Spleen (tissue), 11 donors: ENCODE data around the gene THSD7A. TPM values are rescaled to one million over a fixed set of nuclear protein-coding genes. Genes with fewer than 3 reads are reported as not detected.

ENCODE experiments used
- DNase-seq: peaks from one replicate; pipeline ENCODE4 v3.0.0-alpha.2; 2020
- H3K27ac ChIP-seq, 8 donors: fragments of 200-600 bp; sonication (generic) in 7 of 8; 1 replicate in 4 of 8; 2 replicates in 4 of 8; pipeline versions ENCODE4 v1.5.0 to v1.8.0; 2016 to 2021; ENCODE audit warnings: inconsistent platforms in 4 of 8, mild to moderate bottlenecking in 4 of 8, moderate library complexity in 1 of 8
- H3K27me3 ChIP-seq, 7 donors: fragments of 200-600 bp; sonication (generic) in 6 of 7; replicated peaks in 1 of 7; 1 replicate in 4 of 7; 2 replicates in 3 of 7; pipeline versions ENCODE4 v1.5.0 to v1.8.0; 2016 to 2021; ENCODE audit warnings: inconsistent platforms in 3 of 7, mild to moderate bottlenecking in 1 of 7
- H3K36me3 ChIP-seq, 6 donors: fragments of 200-600 bp; sonication (generic) in 5 of 6; 1 replicate in 4 of 6; 2 replicates in 2 of 6; pipeline versions ENCODE4 v1.5.0 to v1.8.0; 2016 to 2021; ENCODE audit warnings: inconsistent platforms in 2 of 6
- H3K4me1 ChIP-seq, 6 donors: fragments of 200-600 bp; sonication (generic) in 5 of 6; 1 replicate in 3 of 6; 2 replicates in 3 of 6; pipeline versions ENCODE4 v1.5.0 to v1.8.0; 2016 to 2021; ENCODE audit warnings: inconsistent platforms in 3 of 6
- H3K4me3 ChIP-seq, 8 donors: fragments of 200-600 bp; sonication (generic) in 7 of 8; 1 replicate in 4 of 8; 2 replicates in 4 of 8; pipeline versions ENCODE4 v1.5.0 to v1.8.0; 2016 to 2021; ENCODE audit warnings: inconsistent platforms in 4 of 8, mild to moderate bottlenecking in 4 of 8, moderate library complexity in 2 of 8
- H3K9me3 ChIP-seq, 8 donors: fragments of 200-600 bp; sonication (generic) in 7 of 8; 1 replicate in 4 of 8; 2 replicates in 4 of 8; pipeline versions ENCODE4 v1.5.0 to v1.8.0; 2016 to 2021; ENCODE audit warnings: inconsistent platforms in 4 of 8
- POLR2A ChIP-seq, 3 donors: fragments of 450-650 bp; IDR thresholded peaks; one replicate each; pipeline ENCODE4 v1.5.1; 2017; ENCODE audit warnings: antibody characterized with exemption in 3 of 3, mild to moderate bottlenecking in 1 of 3
- POLR2AphosphoS5 ChIP-seq, 3 donors: sonication (generic); formaldehyde crosslinking; IDR thresholded peaks; one replicate each; pipeline ENCODE4 v1.5.1; 2017; ENCODE audit warnings: antibody characterized with exemption in 3 of 3
- WGBS, 5 donors: extraction: QIAGEN DNeasy Blood & Tissue Kit in 3 of 5; methylation state at CpG; one replicate each; pipeline versions ENCODE4 v1.1.5 to v1.1.7; 2013 to 2018; 5-methylcytosine and 5-hydroxymethylcytosine counted together
- intact Hi-C: fragments of 100-400 bp; cut with DNase I; formaldehyde crosslinking; loops from one replicate; pipeline ENCODE4 v1.15.0; 2023; ENCODE audit warnings: low total_unique reads
- polyA plus RNA-seq, 3 donors: library from polyadenylated mRNA; stranded (reverse); fragments of 200-250 nt; gene quantifications; one replicate each; pipeline ENCODE4 v1.2.1, GENCODE V29; 2013
- total RNA-seq, 7 donors: library from RNA; depleted of rRNA in 3 of 7; stranded (reverse); fragments of >200 nt in 3 of 7; fragmentation: NEBNext Ultra II Directional in 4 of 7; extraction: Animal tissue kit (Norgen Biotek cat#: 25700) in 4 of 7; gene quantifications; one replicate each; pipeline versions ENCODE4 v1.1.0 to v1.2.1, GENCODE V29; 2016 to 2021
- TF ChIP-seq, protein P1 (sequence below), 11 experiments: fragments of 200-600 bp in 7 of 11; fragments of 450-650 bp in 4 of 11; sonication (generic) in 4 of 11; IDR thresholded peaks in 8 of 11; conservative IDR thresholded peaks in 3 of 11; 1 replicate in 7 of 11; 2 replicates in 4 of 11; pipeline versions ENCODE4 v1.4.0 to v1.8.0; 2016 to 2021; ENCODE audit warnings: antibody characterized with exemption in 11 of 11, inconsistent platforms in 4 of 11, mild to moderate bottlenecking in 1 of 11
- donor health status: healthy with polysubstance abuse.
- donor health status: DM: no; HTN: no; CAD: no; lungs with moderate emphysema.
- donor health status: DM: no; HTN: no; CAD: no.
- donor health status: Bipolar disorder and iron deficiency.
- donor health status: healthy.
- donor health status: DM: no; HTN: no; CAD: no.
- donor health status: DM: yes; HTN: yes; CAD: no.

THSD7A gene
- total and polyA plus RNA-seq, 10 donors: 0.29 to 8.7 (median 4.2) TPM

DNA sequence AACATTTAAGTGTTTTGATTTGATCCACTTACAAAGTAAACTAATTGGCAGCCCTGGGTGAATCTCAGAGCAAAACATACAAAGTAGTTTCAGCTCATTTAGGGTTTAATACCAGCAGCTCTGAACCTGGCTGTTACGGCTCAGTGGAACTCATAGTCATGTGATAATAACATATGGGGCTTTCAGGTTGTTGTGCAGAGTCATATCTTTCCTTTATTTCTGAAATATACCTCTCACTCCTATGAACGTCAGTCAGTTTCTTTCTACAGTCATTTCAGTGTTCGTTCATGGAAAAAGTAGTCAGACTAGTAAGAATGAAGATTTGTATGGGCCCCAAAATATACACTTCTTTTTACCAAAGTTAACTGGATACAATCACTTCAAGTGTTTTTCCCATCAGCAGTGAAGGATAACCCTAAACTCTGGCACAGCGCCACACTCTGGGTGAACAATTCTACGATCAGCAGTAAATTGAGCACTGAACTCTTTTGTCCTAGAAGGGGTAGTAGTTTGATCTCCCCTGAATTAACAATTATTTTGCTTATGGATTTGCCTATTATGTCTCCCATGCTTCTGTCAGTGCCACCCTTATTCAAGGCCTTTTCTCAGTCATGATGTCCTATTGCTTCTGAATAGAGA lies 218.6 kb downstream of the THSD7A start:
- intact Hi-C loops: no loop called here
- H3K4me1 ChIP-seq: no peaks in the 10 kb centered on the region
- no peaks in the 10 kb centered on the region for H3K27me3 ChIP-seq
- 81 to 87% (median 84%) methylated on average over 5 of the region's 5 CpGs for WGBS, 5 donors
- no peak for TF ChIP-seq POLR2A (IDR thresholded peaks at IDR 0.05)
- TF ChIP-seq, protein P1, sequence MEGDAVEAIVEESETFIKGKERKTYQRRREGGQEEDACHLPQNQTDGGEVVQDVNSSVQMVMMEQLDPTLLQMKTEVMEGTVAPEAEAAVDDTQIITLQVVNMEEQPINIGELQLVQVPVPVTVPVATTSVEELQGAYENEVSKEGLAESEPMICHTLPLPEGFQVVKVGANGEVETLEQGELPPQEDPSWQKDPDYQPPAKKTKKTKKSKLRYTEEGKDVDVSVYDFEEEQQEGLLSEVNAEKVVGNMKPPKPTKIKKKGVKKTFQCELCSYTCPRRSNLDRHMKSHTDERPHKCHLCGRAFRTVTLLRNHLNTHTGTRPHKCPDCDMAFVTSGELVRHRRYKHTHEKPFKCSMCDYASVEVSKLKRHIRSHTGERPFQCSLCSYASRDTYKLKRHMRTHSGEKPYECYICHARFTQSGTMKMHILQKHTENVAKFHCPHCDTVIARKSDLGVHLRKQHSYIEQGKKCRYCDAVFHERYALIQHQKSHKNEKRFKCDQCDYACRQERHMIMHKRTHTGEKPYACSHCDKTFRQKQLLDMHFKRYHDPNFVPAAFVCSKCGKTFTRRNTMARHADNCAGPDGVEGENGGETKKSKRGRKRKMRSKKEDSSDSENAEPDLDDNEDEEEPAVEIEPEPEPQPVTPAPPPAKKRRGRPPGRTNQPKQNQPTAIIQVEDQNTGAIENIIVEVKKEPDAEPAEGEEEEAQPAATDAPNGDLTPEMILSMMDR (IDR thresholded peaks at IDR 0.05 in 8 of 11, conservative IDR thresholded peaks at IDR 0.05 in 3 of 11): no peak
- TF ChIP-seq POLR2AphosphoS5 (IDR thresholded peaks at IDR 0.05): no peak
- H3K4me3 ChIP-seq: no peak overlapping the region
- no peak overlapping the region for H3K27ac ChIP-seq
- no peaks in the 10 kb centered on the region for H3K36me3 ChIP-seq
- no peaks in the 10 kb centered on the region for H3K9me3 ChIP-seq
- DNase-seq: no peak

DNA sequence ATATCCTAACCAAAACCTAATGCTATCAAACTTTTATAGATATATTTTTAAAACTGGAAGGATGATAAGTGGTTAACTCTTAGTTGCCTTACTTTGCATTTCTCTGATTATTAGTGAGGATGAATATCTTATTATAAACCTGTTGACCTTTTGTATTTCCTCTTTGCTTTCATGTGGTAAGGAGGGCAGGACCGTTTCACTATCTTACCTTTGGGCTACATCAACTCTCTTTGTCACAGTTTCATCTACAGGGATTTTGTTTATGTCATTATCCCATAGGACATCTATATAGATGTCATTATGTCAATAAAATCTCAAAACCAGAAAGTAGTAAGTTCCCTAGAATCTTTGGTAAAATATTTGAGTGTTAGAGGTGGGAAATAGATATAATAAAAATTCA lies 219.3 kb downstream of the THSD7A start:
- 58 to 78% (median 60%) methylated on average over 1 of the region's 1 CpG for WGBS, 5 donors
- Histone ChIP-seq H3K36me3 (no peaks in the 10 kb centered on the region), H3K4me3 (no peak overlapping the region), H3K27ac (no peak overlapping the region), H3K27me3 (no peaks in the 10 kb centered on the region), H3K4me1 (no peaks in the 10 kb centered on the region), H3K9me3 (no peaks in the 10 kb centered on the region)
- TF ChIP-seq POLR2AphosphoS5 (IDR thresholded peaks at IDR 0.05) (no peak), POLR2A (IDR thresholded peaks at IDR 0.05) (no peak)
- TF ChIP-seq, protein P1 (IDR thresholded peaks at IDR 0.05 in 8 of 11, conservative IDR thresholded peaks at IDR 0.05 in 3 of 11): no peak
- DNase-seq: no peak
- intact Hi-C loops: no loop called here

DNA sequence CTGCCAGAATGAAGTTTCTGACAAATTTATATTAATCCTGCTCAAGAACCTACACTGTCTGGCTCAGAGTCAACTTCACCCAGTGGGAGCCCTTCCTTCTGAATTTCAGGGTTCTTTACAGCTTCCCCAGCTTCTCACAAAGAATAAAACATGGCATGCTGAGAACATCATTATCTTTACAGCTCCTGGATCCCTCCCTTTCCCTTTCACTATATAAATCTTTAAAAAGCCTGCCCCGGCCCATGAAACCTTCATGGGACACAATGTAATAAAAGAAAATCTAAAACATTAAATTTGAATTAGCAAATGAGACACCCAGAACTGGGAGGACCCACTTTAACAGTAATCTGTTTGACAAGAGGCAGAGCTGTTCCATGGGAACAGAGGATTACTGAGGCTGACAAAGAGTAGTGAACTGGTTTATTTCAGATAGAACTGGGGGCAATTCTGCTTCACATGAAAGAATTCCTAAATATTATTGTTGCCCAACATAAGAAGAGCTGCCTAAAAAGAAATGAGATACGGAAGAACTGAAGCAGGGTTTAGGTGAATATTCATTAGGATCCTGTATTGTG lies 222.8 kb downstream of the THSD7A start:
- TF ChIP-seq, protein P1 (IDR thresholded peaks at IDR 0.05 in 8 of 11, conservative IDR thresholded peaks at IDR 0.05 in 3 of 11): no peak
- TF ChIP-seq POLR2A (IDR thresholded peaks at IDR 0.05): no peak
- TF ChIP-seq POLR2AphosphoS5 (IDR thresholded peaks at IDR 0.05): no peak
- Histone ChIP-seq H3K4me1 (no peaks in the 10 kb centered on the region), H3K36me3 (no peaks in the 10 kb centered on the region), H3K27me3 (no peaks in the 10 kb centered on the region), H3K4me3 (no peak overlapping the region), H3K9me3 (no peaks in the 10 kb centered on the region), H3K27ac (no peak overlapping the region)
- no peak for DNase-seq
- WGBS, 5 donors: 71 to 85% (median 77%) methylated on average over 2 of the region's 2 CpGs
- intact Hi-C loops: no loop called here

DNA sequence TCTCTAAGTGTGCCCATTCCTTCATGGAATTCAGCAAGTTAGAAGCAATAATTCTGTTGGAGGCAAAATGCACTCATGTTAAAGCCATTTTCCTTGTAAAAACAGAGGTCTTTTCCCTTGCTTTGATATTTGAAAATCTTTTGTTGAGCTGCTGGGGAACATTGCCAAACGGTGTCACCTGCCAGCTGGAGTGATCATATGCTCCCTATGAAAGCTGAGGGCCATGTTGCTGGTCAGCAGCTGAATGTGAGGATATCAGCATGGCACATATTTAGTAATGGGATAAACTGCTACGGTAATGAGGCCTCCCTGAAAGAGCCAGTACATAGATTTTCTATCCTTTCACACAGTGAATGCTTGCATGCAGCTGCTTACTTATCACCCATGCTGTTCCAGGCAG lies 224.3 kb downstream of the THSD7A start:
- intact Hi-C loops: no loop called here
- TF ChIP-seq POLR2A (IDR thresholded peaks at IDR 0.05) (no peak), POLR2AphosphoS5 (IDR thresholded peaks at IDR 0.05) (no peak)
- TF ChIP-seq, protein P1 (IDR thresholded peaks at IDR 0.05 in 8 of 11, conservative IDR thresholded peaks at IDR 0.05 in 3 of 11): no peak
- no peaks in the 10 kb centered on the region for H3K9me3 ChIP-seq
- no peaks in the 10 kb centered on the region for H3K27me3 ChIP-seq
- H3K4me3 ChIP-seq: no peak overlapping the region
- no peak overlapping the region for H3K27ac ChIP-seq
- 43 to 79% (median 60%) methylated on average over 2 of the region's 2 CpGs for WGBS, 5 donors
- no peak for DNase-seq
- no peaks in the 10 kb centered on the region for H3K4me1 ChIP-seq
- H3K36me3 ChIP-seq: no peaks in the 10 kb centered on the region
